Measurements from ENCODE around the gene SLC25A40. TPM values are rescaled to one million over a fixed set of nuclear protein-coding genes. Genes with fewer than 3 reads are reported as not detected.
A peak's percentile ranks its signal among the peaks of the same experiment; 100 is the strongest.

SLC25A40 gene
- 5.5 and 8.5 TPM in 2 replicates for polyA plus RNA-seq (2012; rRNA removed)
- polyA plus RNA-seq (2012; cell fraction: cytosol; rRNA removed), result 8.7 and 8.8 TPM in 2 replicates
- polyA plus RNA-seq (2012; cell fraction: nucleus; rRNA removed), result 5.5 and 12.7 TPM in 2 replicates

DNA sequence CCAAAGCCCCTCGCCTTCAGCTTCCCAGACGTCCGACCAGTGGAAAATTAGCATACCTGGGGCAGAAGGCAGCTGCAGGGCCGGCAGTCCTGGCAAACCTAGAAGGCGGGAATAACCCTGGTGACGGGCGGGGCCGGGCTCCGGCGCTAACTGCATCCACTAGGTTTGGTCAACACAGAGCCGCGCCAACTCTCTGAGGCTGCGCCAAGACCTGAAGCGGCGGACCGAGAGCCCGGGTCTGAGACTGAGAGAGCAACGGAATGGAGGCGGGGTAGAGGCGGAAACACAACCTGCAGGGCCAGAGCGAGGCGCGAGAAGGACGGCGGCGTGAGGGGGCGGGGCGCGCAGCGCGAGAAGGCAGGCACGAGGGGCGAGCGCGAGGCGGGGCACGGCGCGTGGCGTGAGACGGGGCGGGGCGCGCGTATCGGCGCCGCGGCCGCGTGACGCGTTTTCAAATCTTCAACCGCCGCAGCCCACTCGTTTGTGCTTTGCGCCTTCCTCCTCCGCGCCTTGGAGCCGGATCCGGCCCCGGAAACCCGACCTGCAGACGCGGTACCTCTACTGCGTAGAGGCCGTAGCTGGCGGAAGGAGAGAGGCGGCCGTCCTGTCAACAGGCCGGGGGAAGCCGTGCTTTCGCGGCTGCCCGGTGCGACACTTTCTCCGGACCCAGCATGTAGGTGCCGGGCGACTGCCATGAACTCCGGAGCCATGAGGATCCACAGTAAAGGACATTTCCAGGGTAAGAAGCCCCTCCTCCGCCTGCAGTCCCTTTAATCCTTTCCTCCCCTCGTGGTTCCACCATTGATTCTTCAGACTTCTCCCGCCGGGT is at the start of gene SLC25A40, which contains the start of gene DBF4:
TSS of gene SLC25A40 (minus strand) at position 321 of the 829 bp plus-strand sequence. CDS start 17,633 bp downstream, outside the sequence.
TSS of gene DBF4 (plus strand) at position 454 of the 829 bp plus-strand sequence. CDS start at position 694, 240 bp downstream.
- CTCF ChIA-PET, result interaction anchor here (0.6 to 1.7 kb wide), 6 partner anchors 11 to 370 kb away, joined by 3 to 16 read pairs (median 4); no protein-coding TSS in a partner anchor
- Histone ChIP-seq H3K79me2 (ENCODE audit: insufficient read depth) (peaks cover 88% of the 10 kb centered on the region), H3K4me3 (ENCODE audit: low read depth in 2 of 2, low read length in 1 of 2) (peak within 1 kb of the TSS; percentile 92), H3K4me2 (peak within 1 kb of the TSS; percentile 74), H3K4me1 (ENCODE audit: control insufficient read depth in 1 of 2, insufficient read depth in 2 of 2, low read depth in 1 of 2, low read length in 1 of 2) (peaks cover 0 to 13% of the 10 kb centered on the region in 2 experiments; a peak in 1 of 4 replicates), H2AFZ (ENCODE audit: low read depth) (peak within 1 kb of the TSS; percentile 96), H3K9ac (peak within 1 kb of the TSS; percentile 83), H4K20me1 (ENCODE audit: insufficient read depth) (no peaks in the 10 kb centered on the region), H3F3A (replicated peaks; ENCODE audit: insufficient read depth) (peaks cover 18% of the 10 kb centered on the region), H3K9me2 (no peaks in the 10 kb centered on the region), H3K27ac (ENCODE audit: low read depth in 2 of 2, low read length in 1 of 2) (peak within 1 kb of the TSS; percentile 85 to 95), H3K9me3 (peaks cover 3% of the 10 kb centered on the region; the same call in 1 of the 2 replicates), H3K27me3 (ENCODE audit: insufficient read depth) (no peaks in the 10 kb centered on the region), H3K36me3 (replicated peaks in 1 of 2; ENCODE audit: control insufficient read depth in 1 of 2, insufficient read depth in 2 of 2, low read length in 1 of 2) (peaks cover 14 to 35% of the 10 kb centered on the region in 2 experiments)
- POLR2A ChIA-PET, result interaction anchor here (1.6 kb wide), 1 partner anchor 58 kb away, joined by 9 read pairs; the partner anchor contains the start of gene ADAM22
- 3% methylated on average over 35 of the region's 84 CpGs for WGBS (ENCODE audit: low lambda C conversion rate)
- DNase-seq, result peak; percentile 97
- TF ChIP-seq FOXM1 (IDR thresholded peaks at IDR 0.05; ENCODE audit: low read depth) (peak; percentile 89), TEAD4 (IDR thresholded peaks at IDR 0.05; ENCODE audit: borderline replicate concordance, insufficient read depth) (no peak), MEF2A (IDR thresholded peaks at IDR 0.05; ENCODE audit: borderline replicate concordance, low read depth) (no peak), CHD2 (IDR thresholded peaks at IDR 0.05; ENCODE audit: low read length, partially characterized antibody) (peak; percentile 91), EP300 (IDR thresholded peaks at IDR 0.05; ENCODE audit: borderline replicate concordance in 1 of 2, low read depth in 1 of 2, low read length in 1 of 2) (peak; percentile 4 to 34; a peak in 1 of 4 replicates), RCOR1 (IDR thresholded peaks at IDR 0.05; ENCODE audit: low read length) (0 out of 2 replicates have a peak, but pooled peaks have one; percentile 35), MXI1 (IDR thresholded peaks at IDR 0.05; ENCODE audit: low read depth, low read length) (peak; percentile 96), POLR2AphosphoS5 (IDR thresholded peaks at IDR 0.05; ENCODE audit: low read depth, low read length) (peak; percentile 84), ELF1 (IDR thresholded peaks at IDR 0.05) (peak; percentile 60; the same call in 1 of the 2 replicates), TCF12 (IDR thresholded peaks at IDR 0.05) (peak; percentile 5; the same call in 1 of the 2 replicates), TAF1 (IDR thresholded peaks at IDR 0.05; ENCODE audit: borderline replicate concordance, low read depth, low read length) (peak; percentile 68), SIN3A (IDR thresholded peaks at IDR 0.05; ENCODE audit: borderline replicate concordance, low read depth, low read length) (peak; percentile 96), GATA2 (CRISPR knock-in tag; IDR thresholded peaks at IDR 0.05) (no peak), FOSL2 (IDR thresholded peaks at IDR 0.05; ENCODE audit: borderline replicate concordance, low read depth) (no peak), REST (IDR thresholded peaks at IDR 0.05; ENCODE audit: low read depth, low read length) (no peak; the same call in 1 of the 2 replicates)
- TF ChIP-seq, protein P1, sequence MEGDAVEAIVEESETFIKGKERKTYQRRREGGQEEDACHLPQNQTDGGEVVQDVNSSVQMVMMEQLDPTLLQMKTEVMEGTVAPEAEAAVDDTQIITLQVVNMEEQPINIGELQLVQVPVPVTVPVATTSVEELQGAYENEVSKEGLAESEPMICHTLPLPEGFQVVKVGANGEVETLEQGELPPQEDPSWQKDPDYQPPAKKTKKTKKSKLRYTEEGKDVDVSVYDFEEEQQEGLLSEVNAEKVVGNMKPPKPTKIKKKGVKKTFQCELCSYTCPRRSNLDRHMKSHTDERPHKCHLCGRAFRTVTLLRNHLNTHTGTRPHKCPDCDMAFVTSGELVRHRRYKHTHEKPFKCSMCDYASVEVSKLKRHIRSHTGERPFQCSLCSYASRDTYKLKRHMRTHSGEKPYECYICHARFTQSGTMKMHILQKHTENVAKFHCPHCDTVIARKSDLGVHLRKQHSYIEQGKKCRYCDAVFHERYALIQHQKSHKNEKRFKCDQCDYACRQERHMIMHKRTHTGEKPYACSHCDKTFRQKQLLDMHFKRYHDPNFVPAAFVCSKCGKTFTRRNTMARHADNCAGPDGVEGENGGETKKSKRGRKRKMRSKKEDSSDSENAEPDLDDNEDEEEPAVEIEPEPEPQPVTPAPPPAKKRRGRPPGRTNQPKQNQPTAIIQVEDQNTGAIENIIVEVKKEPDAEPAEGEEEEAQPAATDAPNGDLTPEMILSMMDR (IDR thresholded peaks at IDR 0.05), result no peak; the same call in 1 of the 2 replicates
- TF ChIP-seq, protein P2, sequence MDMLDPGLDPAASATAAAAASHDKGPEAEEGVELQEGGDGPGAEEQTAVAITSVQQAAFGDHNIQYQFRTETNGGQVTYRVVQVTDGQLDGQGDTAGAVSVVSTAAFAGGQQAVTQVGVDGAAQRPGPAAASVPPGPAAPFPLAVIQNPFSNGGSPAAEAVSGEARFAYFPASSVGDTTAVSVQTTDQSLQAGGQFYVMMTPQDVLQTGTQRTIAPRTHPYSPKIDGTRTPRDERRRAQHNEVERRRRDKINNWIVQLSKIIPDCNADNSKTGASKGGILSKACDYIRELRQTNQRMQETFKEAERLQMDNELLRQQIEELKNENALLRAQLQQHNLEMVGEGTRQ (IDR thresholded peaks at IDR 0.05; ENCODE audit: borderline replicate concordance, low read depth, low read length), result peak; percentile 62; the same call in 1 of the 2 replicates
- TF ChIP-seq, protein P3, sequence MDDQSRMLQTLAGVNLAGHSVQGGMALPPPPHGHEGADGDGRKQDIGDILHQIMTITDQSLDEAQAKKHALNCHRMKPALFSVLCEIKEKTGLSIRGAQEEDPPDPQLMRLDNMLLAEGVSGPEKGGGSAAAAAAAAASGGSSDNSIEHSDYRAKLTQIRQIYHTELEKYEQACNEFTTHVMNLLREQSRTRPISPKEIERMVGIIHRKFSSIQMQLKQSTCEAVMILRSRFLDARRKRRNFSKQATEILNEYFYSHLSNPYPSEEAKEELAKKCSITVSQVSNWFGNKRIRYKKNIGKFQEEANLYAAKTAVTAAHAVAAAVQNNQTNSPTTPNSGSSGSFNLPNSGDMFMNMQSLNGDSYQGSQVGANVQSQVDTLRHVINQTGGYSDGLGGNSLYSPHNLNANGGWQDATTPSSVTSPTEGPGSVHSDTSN (IDR thresholded peaks at IDR 0.05), result no peak; the same call in 1 of the 2 replicates
- TF ChIP-seq, protein P4, sequence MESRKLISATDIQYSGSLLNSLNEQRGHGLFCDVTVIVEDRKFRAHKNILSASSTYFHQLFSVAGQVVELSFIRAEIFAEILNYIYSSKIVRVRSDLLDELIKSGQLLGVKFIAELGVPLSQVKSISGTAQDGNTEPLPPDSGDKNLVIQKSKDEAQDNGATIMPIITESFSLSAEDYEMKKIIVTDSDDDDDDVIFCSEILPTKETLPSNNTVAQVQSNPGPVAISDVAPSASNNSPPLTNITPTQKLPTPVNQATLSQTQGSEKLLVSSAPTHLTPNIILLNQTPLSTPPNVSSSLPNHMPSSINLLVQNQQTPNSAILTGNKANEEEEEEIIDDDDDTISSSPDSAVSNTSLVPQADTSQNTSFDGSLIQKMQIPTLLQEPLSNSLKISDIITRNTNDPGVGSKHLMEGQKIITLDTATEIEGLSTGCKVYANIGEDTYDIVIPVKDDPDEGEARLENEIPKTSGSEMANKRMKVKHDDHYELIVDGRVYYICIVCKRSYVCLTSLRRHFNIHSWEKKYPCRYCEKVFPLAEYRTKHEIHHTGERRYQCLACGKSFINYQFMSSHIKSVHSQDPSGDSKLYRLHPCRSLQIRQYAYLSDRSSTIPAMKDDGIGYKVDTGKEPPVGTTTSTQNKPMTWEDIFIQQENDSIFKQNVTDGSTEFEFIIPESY (IDR thresholded peaks at IDR 0.05; ENCODE audit: borderline replicate concordance, low read depth), result peak; percentile 48; the same call in 1 of the 2 replicates
- TF ChIP-seq, protein P5, sequence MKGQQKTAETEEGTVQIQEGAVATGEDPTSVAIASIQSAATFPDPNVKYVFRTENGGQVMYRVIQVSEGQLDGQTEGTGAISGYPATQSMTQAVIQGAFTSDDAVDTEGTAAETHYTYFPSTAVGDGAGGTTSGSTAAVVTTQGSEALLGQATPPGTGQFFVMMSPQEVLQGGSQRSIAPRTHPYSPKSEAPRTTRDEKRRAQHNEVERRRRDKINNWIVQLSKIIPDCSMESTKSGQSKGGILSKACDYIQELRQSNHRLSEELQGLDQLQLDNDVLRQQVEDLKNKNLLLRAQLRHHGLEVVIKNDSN (IDR thresholded peaks at IDR 0.05; ENCODE audit: borderline replicate concordance, low read depth), result peak; percentile 84

All from SK-N-SH (cell line).